HG02943 (cell line): Measurements from ENCODE around the gene ARL4A.

ENCODE experiments used
- ATAC-seq: cut with Tn5 transposase; IDR thresholded peaks from one replicate; pipeline ENCODE4 v1.9.1; 2021; ENCODE audit warnings: mild to moderate bottlenecking, low read depth, moderate library complexity; ENCODE audit not compliant: unreplicated experiment

ARL4A gene

DNA sequence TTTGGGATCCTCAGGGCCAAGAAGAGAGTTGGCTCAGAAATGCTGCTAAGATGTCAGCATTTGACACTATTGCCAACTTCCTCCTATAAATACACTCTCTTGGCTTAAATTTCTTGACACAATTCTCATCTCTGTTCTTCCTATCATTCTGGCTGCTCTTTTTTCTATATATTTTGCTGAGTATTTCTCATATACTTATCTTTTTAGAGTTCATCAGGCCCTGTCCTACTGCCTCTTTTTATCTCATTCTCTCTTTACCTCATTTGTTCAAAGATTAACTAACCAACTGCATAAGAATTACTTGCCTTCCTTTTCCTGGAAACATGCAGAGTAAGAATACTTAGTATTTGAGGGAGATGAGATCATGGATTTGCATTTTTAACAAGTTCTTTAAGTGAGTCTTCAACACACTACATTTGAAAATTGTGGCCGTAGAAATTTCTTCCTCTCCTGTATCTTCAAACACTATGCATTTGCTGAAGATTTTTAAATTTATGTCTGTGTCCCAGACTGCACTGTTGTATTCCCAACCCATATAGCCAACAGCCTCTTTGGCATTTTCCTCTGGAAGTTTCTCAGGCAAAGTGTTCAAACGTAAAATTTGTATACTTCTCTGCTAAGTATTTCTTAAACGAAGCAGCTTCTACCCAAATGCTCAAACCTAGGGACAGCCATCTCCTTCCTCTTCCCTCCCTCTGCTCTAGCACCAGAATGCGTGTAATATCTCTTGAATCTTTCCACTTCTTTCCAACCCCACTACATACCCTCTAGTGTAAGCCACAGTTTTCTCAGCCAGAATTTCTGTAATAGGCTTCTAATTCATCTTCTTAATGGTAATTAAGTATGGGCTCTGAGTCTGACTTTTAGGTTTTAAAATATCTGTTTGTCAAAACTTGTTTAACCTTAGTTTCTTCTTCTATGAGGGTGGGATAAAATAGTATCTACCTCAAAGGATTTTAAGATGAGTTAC, 35.5 kb downstream of the ARL4A start:
- no peak for ATAC-seq

DNA sequence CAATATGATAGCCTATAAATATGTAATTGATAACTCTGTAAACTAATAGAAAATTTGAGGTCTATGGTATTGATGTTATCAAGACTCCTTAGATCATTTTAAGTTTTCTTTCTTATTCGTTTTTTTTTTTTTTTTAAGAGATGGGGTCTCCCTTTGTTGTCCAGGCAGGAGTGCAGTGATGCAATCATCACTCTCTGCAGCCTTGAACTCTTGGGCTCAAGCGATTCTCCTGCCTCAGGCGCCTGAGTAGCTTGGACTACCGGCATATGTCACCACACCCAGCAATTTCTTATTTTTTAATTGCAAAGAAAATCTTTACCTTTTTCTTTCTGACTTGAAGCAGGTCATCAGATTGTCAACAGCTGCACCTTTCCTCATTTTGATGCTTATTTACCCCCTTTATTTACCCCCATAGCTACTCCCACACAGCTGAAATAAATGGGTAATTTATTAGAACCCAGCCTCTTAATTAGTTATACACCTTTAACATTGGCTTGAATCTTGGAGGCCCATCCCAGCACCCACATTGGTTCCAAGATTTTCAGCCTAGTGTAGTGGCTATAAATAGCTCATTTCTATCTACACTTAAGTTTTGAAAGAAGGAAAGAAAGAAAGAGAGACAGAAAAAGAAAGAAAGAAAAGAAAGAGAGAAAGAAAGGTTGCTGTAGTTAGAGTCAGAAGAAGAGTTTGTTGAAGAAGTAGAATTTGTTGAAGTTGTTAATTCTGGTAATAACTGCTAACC, 38.3 kb downstream of the ARL4A start:
- no peak for ATAC-seq

DNA sequence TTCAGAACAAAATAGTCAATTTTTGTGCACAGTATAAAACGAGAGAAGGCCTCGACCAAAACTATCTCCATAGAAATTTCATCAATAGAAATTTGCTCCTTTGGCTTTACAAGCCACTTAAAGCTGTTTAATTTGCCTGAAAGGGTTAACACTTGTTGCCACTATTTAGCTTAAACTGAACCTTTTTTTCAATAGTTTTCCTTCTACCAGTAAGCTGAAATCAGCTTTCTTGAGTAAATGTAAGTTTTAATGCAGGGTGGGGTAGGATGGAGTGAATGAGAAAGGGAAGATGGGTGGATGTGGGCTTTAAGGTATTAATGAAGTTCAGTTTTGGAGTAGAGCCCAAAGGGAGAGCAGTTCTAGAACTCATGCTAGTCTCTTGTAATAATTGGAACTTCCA, 39.5 kb downstream of the ARL4A start:
- no peak for ATAC-seq

DNA sequence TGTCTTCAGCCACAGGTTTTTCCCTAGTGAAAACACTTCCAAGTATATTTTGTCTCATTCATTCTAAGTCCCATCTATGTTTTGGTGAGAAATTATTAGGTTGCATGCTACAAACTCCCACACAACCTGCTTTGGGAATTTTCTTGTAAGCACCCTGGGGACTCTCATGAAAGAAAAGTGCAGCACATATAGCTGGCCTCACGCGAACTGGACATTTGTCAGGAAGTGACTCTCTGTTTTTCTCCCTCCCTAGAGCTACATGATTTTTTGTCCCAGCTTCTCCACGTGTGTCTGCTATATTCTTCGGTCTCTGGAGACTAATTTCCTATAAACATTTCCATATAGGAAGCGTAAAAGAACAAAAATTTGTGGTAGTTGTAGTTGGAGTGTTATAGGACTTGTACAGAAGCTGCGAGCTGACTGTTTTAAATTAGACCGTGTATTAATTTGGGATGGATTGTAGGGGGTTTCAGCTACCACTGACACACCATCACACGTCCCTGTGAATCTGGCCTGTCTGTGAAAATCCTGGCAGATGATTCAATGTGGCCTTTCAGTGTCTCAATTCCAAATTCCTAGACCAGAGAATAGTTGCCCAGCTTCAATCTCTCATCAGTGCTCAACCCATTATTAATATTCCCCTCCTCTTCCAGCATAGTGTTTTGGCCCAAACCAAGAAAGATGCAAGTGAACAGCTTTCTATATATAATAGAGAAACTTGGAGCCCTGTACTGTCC, 40.2 kb downstream of the ARL4A start:
- ATAC-seq, result no peak

DNA sequence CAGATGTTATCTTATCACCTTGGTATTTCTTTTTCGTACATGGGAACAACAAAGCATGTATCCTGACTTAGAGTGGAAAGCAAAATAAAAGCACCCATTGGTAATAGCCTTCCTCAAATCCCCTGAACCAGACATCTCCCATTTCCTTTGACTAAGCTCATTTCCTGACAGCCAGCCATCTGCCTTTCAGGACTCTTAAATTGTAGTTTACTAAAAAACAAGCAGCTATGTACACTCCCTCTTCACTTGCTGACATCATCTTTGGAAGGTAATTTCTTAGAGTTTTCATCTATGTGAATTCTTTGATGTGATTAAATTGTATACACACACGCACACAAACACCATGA, 40.7 kb downstream of the ARL4A start:
- no peak for ATAC-seq

DNA sequence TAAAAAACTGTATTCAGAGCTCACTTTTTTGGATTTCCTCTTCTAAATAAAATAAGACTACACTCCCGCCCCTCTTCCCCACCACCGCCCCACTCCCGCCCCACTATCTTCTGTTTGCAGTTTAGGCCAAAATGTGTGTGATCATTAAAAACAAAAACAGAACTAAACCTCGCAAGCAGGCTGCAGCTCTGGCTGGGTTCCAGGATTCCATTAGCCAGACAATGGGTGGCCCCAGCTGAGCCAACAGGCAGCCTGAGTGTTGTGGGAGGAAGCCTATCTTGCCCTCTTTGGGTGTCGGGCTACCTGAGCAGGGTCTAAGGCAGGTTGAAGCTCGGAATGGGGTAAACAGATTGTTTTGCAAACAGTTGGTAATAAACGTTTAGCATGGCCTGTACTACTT, 41.7 kb downstream of the ARL4A start:
- ATAC-seq, result no peak

DNA sequence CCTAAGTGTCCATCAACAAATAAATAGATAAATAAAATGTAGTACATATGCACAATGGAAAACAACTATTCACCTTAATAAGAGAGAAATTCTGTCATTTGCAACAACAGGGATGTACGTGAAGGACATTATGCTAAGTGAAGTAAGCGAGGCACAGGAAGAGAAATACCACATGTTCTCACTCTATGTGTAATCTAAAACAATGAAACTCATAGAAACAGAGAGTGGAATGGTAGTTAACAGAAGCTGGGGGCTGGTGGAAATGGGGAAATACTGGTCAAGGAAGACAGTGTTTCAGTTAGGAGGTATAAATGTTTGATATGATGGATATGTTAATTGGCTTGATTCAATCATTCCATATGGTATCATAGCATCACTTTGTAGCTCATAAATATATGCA, 43.1 kb downstream of the ARL4A start:
- ATAC-seq, result no peak

DNA sequence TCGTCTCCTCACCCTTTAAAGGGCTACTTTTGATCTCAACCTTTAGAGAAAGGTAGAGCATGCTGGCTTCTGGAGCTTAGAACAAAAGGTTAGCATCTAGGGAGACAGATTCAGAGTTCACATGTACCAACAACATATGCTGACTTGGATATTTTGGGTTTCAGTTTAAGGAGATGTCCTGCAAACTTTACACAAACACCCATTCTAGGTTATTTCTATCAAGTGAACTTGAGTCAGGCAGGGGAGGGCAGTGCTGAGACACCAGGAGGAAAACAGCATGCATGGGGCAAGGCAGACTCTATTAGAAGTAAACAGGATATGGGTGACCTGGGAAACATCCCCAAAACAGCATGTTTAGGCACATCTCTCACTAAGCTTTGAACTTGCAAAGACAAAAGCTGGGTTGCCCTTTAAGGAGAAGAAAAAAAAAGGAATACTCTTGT, 43.8 kb downstream of the ARL4A start:
- no peak for ATAC-seq

DNA sequence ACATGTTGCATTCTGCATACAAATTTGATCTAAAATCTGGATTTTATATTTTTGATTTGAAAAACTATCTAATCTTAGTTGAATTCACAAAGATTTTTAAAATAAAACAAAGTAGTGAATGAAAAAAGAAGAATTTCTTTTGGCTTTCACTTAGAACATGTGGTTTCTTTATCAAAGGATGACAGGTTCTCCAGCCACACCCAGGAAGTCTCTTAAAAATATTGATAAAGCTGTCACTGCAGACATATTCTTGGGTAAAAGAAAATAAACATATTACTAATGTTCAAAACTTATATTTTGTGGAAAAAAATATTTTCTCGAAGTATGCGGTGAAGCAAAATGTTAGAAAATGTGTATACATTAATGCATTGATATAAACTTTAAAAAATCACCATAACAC, 44.3 kb downstream of the ARL4A start:
- no peak for ATAC-seq

DNA sequence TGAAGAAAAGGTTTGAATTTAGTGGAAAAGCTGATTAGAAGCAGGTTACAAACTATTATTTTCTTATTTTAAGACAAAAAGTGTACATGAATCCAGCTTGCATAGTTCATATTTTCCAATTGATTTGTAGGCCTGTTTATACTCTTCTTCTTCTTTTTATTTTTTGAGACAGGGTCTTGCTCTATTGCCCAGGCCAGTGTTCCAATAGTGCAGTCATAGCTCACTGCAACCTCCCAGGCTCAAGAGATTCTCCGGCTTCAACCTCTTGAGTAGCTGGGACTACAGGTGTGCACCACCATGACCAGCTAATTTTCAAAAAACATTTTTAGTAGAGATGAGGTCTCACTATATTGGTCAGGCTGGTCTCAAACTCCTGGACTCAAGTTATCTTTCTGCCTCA, 45.0 kb downstream of the ARL4A start:
- ATAC-seq, result no peak

DNA sequence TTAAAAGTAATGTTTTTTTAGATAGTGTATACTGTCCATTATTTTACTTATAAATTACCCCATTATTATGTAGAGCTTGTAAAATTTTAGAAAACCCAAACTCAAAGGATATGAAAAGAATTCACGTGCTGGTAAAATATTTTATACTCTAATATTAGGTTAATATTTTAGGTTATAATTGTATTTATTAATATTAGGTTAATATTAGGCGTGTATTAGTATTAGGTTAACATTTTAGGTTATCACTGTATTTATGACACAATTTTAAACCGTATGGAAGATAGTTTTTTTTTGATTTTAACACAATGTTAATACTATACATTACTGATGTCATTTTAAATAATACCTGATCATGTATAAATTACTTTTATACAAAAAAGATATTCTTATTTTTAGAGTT, 48.5 kb downstream of the ARL4A start:
- ATAC-seq, result no peak

DNA sequence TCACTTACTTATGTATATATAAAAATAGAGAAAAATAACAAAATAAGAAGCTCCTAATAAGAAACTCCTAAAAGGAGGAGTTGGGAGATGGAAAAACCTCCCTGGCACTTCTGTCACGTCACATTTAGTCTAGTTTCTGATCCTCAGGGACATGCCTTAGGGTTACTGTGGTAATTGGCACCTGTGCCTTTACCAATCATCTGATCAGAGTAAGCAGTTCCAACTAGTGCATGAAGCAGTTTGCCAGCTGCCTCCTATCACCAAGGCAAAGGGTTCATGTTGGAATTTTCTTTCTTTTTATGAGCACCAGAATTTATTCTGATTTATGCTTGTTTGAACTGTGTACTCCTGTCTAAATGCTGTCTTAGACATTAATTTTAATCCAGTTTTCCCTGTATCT, 49.9 kb downstream of the ARL4A start:
- no peak for ATAC-seq

DNA sequence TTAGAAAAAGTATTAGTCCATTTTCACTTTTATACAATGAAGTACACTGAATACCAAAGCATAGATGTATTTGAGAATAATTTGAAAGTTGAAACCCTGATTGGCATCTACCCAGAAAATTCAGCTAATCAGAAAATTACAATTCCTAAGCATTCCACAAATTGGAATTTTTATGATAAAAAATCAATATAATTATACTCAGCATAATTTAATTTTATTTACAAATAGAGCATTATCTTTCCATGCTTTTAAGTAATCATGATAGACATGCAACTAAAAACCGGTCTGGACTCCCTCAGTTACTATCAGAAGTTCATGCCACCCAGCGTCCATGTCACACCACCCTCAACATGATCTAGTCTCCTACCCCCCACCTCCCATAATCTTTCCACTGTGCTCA, 50.4 kb downstream of the ARL4A start:
- ATAC-seq, result no peak

DNA sequence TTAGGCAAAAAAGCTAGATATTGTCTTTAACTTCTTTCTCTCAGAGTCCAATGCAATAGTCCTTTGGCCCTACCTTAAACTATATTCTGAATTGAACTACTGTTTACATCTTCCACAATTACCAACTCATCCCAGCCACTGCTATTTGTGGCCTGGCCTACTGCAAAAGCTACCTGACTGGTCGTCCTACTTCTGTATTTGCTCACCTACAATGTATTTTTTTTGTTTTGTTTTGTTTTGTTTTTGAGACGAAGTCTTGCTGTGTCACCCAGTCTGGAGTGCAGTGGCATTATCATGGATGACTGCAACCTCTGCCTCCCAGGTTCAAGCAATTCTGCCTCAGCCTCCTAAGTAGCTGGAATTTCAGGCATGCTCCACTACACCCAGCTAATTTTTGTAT, 51.2 kb downstream of the ARL4A start:
- ATAC-seq, result no peak
